ENCODE data around the gene TMBIM1.
A peak's percentile ranks its signal among the peaks of the same experiment; 100 is the strongest.

Gene TMBIM1, protein sequence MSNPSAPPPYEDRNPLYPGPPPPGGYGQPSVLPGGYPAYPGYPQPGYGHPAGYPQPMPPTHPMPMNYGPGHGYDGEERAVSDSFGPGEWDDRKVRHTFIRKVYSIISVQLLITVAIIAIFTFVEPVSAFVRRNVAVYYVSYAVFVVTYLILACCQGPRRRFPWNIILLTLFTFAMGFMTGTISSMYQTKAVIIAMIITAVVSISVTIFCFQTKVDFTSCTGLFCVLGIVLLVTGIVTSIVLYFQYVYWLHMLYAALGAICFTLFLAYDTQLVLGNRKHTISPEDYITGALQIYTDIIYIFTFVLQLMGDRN
- 268 to 442 (median 349) reads per million in 17 experiments for total RNA-seq

- DNase-seq: peak; percentile 88 to 96 (median 93)
These were observed at the start of gene TMBIM1 for GRCh38 chr2:218292048-218293014. TMBIM1 (minus strand) TSS chr2:218292503; CDS start chr2:218282141, 10,362 bp downstream.

DNA sequence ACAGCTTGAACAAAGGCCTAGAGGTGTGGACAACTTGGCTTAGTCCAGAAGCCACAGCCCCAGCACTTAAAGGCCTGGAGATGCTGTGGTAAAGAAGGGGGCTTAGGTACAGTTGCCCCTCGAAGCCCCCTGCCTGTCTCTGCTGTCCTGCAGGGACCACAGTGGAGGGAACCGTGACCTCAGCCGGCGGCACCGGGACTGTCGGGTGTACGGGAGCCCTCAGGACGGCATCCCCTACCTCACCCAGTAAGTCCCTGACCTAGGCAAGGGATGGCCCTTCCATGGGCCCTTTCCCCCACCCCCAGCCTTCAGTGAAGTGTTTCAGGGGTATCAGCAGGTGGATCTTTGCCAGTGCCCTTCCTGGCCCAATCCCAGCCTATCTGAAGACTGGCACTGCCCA lies 49.1 kb upstream of the TMBIM1 start:
- no peak for DNase-seq

- no peak for DNase-seq
These were observed 48.4 kb upstream of the TMBIM1 start for GRCh38 chr2:218340656-218341055.

DNA sequence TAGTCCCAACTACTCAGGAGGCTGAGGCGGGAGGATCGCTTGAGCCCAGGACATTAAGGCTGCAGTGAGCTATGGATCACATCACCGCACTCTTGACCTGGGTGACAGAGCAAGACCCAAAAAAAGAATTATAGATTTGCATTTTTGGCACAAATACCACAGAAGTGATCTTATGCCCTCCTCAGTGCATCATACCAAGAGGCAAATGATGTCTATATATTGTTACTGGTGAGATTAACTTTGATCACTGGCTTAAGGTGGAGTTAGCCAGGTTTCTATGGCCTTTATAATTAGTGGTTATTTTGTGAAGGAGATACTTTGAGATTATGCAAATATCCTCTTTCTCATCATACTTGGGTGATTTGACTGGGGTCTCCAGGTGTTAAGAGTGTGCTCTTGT lies 42.2 kb upstream of the TMBIM1 start:
- DNase-seq: no peak

- peak; percentile 89 to 96 (median 92) for DNase-seq
These were observed 40.8 kb upstream of the TMBIM1 start for GRCh38 chr2:218332920-218333645.

GRCh38 chr2:218332288-218332687 lies 40.0 kb upstream of the TMBIM1 start:
- peak in 3 of 4 experiments; percentile 38 to 57 (median 45) for DNase-seq

DNA sequence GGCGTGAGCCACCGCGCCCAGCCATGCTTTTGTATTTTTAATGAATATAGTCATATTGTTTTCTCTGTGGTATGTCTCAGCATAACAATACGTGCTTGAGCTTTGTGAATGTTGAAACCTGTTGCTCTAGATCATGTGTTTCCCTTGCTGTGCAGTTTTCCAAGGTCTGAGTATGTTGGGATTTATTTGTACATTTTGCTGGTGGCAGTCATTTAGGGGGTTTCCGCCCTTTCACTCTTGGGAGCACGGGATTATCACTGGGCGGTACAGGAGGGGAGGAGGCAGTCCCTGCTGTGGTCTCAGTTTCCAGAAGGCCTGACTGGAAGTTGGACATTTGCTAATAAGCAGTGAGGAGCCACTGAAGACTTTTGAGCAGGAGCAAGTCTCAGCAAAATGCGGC lies 39.4 kb upstream of the TMBIM1 start:
- DNase-seq: peak; percentile 72 to 84 (median 83)

DNA sequence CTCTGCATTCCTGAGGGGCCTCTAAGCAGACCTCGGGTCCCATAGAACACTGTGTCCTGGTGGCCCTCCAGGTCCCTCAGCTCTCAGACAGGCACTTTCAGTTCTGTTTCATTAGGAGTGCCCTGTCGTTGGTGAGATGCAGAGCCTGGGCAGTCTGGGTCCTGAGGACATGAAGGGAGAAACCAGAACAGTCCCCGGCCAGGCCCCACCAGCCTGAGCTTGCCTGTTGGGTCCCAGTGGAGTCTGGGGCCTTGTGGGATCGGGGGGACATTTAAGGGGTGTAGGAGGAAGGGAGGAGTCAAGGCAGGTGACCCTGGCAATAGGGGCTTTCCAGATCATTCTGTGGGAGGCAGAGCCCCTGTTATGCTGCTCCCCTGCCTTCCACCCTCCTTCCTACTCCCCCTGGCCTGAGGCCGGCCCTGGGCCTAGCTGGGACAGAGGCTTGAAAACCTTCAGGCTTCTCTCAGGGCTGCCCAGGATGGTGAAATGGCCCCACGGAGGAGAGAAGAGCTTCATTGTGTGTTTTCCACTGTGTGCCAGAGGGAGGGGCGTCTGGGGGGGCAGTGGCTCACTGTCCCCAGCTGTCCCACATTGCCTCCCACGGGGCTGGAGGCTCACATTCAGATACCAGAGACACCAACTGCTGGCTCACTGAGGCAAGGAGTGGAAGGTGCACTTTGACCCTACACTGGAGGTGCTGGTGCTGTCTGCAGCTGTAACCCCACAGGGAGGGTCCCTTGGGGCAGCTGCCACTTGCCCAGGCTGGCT lies 37.7 kb upstream of the TMBIM1 start:
- DNase-seq: peak in 2 of 4 experiments; percentile 22 to 37

DNA sequence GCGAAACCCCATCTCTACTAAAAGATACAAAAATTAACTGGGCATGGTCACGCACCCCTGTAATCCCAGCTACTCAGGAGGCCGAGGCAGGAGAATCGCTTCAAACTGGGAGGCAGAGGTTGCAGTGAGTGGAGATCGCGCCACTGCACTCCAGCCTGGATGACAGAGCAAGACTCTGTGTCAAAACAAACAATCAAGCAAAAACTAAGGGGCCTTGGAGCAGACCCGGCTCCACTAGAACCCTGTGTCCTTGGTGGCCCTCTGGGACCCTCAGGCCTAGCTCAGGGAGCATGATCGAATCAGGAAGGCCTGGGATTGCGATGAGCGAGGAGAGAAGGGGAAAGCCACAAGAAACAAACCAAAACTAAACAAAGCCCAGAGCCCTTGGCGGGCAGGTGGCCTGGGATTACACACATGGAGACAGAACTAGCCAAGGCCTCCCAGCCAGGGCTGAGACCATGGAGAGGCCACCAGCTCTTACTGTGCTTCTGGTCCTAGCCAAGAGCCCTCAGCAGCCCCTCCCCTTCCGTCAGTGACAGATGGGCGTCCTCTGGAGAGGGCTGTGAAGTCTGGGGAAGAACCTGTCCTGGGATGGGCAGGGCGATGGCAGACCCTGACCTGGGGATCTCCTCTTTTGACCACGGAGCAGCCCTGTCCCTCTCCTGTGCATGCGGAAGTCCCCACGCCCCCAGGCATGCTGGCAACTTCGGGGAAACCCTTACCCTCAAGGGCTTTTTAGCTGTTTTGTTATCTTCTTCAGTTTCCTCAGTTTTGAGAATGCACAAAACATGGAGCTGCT lies 36.9 kb upstream of the TMBIM1 start:
- DNase-seq: peak in 2 of 4 experiments; percentile 27 to 54

DNA sequence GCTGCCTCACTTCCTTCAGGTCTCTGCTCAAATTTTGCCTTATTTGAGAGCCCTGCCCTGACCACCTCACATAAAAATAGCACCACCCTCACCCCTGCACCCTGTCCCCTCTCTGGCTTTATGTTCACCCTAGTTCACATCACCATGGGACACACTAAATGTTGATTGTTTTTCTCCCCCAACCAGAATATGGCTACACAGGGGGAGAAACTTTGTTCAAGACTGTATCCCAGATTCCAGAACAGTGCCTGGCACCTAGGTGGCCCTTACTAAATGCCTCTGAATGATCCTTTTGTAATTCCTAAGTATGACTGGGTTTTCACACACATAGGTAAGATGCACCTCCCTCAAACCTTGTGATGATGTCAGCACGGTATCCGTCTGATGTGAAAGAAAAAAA lies 36.0 kb upstream of the TMBIM1 start:
- DNase-seq: no peak

DNA sequence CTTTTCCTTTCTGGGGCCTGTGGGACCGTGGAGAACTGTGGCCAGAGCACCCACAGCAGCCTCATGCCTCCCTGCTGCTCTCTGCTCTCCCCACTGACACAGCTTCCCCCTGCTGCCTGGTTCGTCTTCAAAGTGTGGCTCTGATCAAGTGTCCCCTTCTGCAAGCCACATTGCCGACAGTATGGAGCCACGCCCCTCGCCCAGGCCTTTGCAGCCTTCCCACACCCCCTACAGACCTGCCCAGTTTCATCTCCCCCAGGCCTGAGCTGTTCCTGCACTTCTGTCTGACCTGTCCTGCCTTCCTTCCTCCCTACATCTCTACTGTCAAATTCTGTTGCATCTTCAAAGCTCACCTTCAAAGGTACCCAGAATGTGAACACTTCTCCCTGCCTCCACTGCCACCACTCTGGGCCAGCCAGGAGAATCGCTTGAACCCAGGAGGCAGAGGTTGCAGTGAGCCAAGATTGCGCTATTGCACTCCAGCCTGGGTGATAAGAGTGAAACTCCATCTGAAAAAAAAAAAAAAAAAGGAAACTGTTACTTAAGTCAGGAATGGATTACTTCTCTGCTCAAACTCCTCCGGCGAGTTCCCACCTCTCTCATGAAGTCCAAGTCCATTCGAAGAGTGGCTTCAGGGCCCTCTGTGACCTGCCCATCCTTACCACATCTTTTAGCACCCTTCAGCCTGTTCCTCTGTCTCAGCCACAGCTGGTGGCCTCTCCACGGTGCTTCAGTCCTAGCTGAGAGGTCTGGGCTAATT lies 35.3 kb upstream of the TMBIM1 start:
- DNase-seq: peak in 3 of 4 experiments; percentile 32 to 49 (median 39)

DNA sequence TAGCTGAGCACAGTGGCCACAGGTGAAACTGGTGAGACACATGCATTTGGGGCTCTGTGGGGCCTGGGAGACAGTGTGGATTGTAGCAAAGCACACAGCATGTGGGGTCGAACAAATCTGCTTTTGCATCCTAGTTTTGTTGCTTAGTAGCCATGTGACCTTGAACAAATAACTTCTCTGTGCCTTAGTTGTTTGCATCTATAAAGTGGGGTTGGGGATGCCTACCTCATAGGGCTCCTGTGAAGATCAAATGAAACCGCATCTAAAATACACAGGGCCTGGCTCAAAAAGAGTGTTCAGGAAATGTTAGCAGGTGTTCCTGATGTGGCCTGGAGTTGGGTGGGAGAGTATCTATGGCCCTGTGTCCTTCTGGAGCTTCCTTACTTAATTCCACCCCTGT lies 34.0 kb upstream of the TMBIM1 start:
- no peak for DNase-seq

DNA sequence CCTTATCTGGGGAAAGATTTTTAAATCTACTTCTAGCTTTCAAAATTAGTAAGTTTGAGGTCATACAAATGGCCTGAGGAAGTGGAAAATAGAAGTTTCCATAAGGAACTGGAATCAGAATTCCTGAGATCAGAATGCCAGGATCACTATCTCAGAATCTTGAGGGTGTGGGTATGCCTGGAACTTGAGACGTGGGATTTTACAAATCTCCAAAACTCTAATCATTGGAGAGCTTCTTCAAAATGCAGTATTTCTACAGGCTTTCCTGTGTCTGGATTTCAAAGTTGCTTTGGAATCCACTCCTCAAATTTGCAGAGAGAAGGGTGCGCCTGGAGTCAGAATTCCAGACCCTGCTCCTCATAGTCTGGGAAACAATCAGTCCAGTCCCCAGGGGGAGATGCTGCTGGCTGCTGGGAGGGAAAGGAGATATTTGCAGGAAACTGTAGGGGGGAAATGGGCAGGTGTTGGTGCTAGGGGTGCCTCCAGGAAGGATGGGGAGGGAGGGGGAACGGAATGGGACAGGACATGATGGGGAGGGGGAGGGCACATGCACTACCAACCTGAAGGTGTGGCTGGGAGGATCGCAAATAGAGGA lies 33.4 kb upstream of the TMBIM1 start:
- no peak for DNase-seq

DNA sequence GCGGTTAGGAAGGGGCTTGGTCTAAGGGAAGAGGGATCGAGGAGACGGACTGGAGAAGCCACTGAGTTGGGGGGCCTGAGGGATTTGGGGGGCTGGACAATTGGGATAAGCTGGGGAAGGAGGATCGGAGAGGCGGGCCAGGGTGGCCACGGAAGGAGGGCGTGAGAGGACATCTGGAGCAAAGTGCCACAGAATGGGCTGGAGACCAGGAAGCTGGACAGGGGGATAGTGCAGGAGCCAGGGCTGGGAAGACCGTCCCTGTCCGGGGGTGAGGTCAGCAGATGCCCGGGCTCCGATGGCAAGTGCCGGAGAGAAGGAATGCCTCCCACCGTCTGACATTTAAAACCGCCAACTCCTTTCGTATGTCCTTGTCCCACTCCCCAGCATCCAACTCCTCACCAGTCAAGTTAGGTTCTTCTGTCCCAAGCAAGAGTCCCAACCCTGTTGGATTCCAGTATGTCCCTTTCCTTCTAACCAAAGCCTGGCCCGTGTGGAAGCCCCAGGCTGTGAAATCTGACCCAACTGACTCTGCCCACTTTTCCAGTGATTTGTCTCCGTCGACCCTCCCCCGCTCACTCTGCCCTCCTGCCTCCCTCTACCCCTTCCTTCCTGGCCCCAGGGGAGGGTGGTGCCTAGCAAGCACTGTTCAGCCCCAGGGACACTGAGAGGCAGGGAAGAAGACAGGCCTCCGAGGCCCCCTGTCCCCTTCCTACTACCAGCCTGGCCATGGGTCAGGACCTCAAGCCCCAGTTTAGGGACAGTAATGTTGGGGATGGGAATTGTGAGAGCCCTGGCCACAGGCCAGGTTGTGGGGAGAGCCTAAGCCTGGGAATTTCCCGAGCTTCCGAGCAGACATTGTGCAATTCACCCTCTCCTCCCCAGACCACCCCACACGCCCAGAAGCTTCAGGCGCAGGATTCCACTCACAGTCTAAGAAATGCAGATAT lies 31.5 kb upstream of the TMBIM1 start:
- peak; percentile 43 to 78 (median 69) for DNase-seq

DNA sequence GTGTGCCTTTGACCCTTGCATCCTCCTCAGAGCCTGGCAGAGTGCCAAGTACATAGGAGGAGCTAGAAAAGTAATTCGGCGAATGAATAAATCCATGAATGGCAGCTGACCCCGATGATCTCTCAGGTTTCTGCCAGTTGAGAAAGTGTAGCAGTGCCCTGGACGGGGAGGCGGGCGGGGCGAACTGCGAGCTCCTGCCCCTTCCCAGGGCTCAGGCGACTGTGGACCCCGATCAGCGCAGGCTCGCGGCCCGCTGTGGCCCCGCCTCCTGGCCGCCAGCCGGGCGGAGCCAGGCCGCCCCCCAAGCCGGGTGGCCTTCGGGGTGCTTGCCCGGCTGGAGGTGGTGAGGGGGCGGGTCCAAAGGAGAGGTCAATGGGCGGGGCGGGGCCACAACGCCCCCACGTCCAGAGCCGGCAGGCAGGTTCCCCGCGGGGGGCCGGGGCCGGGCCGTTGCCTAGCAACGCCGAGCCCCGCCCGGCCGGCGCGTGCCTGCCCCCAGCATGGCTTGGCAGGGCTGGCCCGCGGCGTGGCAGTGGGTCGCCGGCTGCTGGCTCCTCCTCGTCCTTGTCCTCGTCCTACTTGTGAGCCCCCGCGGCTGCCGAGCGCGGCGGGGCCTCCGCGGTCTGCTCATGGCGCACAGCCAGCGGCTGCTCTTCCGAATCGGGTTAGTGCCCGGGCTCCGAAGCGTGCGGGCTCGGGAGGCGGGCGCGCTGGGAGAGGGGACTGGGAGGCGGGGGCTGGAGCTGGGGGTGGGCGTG lies 30.6 kb upstream of the TMBIM1 start:
- peak; percentile 86 to 97 (median 94) for DNase-seq

GRCh38 chr2:218320704-218321336 lies 28.5 kb upstream of the TMBIM1 start:
- DNase-seq: peak in 2 of 4 experiments; percentile 38 to 43

GRCh38 chr2:218319813-218320365 lies 27.6 kb upstream of the TMBIM1 start:
- peak in 3 of 4 experiments; percentile 30 to 48 (median 36) for DNase-seq

Data from suppressor macrophage (primary cell).